GM12891 (cell line): Measurements from ENCODE around the gene MOCS1.

Experiments used
- POLR2A ChIP-seq: IDR thresholded peaks from 2 replicates; pipeline ENCODE4 v1.6.1; 2011; ENCODE audit warnings: low read depth, low read length, control low read depth
- SPI1 ChIP-seq: IDR thresholded peaks from 2 replicates; pipeline ENCODE4 v1.6.1; 2011; ENCODE audit warnings: low read depth, low read length, control low read depth
- TAF1 ChIP-seq: IDR thresholded peaks from 2 replicates; pipeline ENCODE4 v1.6.1; 2011; ENCODE audit warnings: low read depth, low read length, control low read depth

- TF ChIP-seq POLR2A: no peak
- TF ChIP-seq SPI1: no peak
- no peak for TF ChIP-seq TAF1
Measured at GRCh38 chr6:39903656-39904055, 30.6 kb downstream of the MOCS1 start.
